ENCODE measurements around the gene RSAD1. TPM values are rescaled to one million over a fixed set of nuclear protein-coding genes. Genes with fewer than 3 reads are reported as not detected.

RSAD1 gene
- polyA plus RNA-seq, 3 donors: 20.6 to 40.0 (median 21.2) TPM

- Histone ChIP-seq H3K79me2 (ENCODE audit: insufficient read depth, low read length) (no peaks in the 10 kb centered on the region), H3K9ac (ENCODE audit: insufficient read depth, low read length, poor library complexity, severe bottlenecking) (peak within 1 kb of the TSS; percentile 61), H4K20me1 (ENCODE audit: insufficient read depth, low read length) (no peaks in the 10 kb centered on the region), H3K27me3 (ENCODE audit: control insufficient read depth in 2 of 2, insufficient read depth in 2 of 2, low read length in 2 of 2) (no peaks in the 10 kb centered on the region), H2AFZ (ENCODE audit: insufficient read depth, low read depth, low read length, poor library complexity, severe bottlenecking) (peak within 1 kb of the TSS; percentile 93), H3K27ac (ENCODE audit: low read depth in 1 of 2, low read length in 2 of 2) (peak within 1 kb of the TSS in 1 of 2 donors; percentile 26), H3K4me3 (replicated peaks in 1 of 3; ENCODE audit: low read depth in 2 of 3, low read length in 3 of 3) (peak within 1 kb of the TSS; percentile 39 to 81 (median 57)), H3K9me3 (replicated peaks in 1 of 2; ENCODE audit: control insufficient read depth in 1 of 2, insufficient read depth in 1 of 2, low read length in 2 of 2) (no peaks in the 10 kb centered on the region), H3K36me3 (replicated peaks in 1 of 2; ENCODE audit: control insufficient read depth in 1 of 2, insufficient read depth in 2 of 2, low read length in 2 of 2) (no peaks in the 10 kb centered on the region), H3K4me2 (replicated peaks; ENCODE audit: extremely low read depth, low read length, poor library complexity, severe bottlenecking) (peak within 1 kb of the TSS; percentile 84), H3K4me1 (ENCODE audit: control insufficient read depth in 1 of 2, insufficient read depth in 2 of 2, low read length in 2 of 2) (peaks cover 17 to 29% of the 10 kb centered on the region in 2 donors)
- peak within 1 kb of the TSS; percentile 84 to 91 for H3K4me3 Mint-ChIP-seq
- peaks cover 4 to 8% (median 7%) of the 10 kb centered on the region in 3 donors for H3K27me3 Mint-ChIP-seq (ENCODE audit: low read depth in 3 of 3)
- peaks cover 42% of the 10 kb centered on the region for H3K4me1 Mint-ChIP-seq
- H3K9me3 Mint-ChIP-seq: peaks cover 0 to 2% (median 0%) of the 10 kb centered on the region in 7 donors
- TF ChIP-seq CTCF (IDR thresholded peaks at IDR 0.05): no peak
- 8% methylated on average over 55 of the region's 66 CpGs for WGBS (ENCODE audit: insufficient coverage)
- intact Hi-C loops (cut with micrococcal nuclease): no loop called here
- H3K36me3 Mint-ChIP-seq: no peaks in the 10 kb centered on the region
- peak; percentile 70 to 75 (median 75) for DNase-seq
- peak within 1 kb of the TSS; percentile 69 to 88 (median 78) for H3K27ac Mint-ChIP-seq
Observed at GRCh38 chr17:50507871-50508572, 29.4 kb downstream of the RSAD1 start, which contains the start of gene MYCBPAP. Gene MYCBPAP, plus strand, starts transcription at chr17:50508439. Its CDS starts 236 bp downstream, at chr17:50508675.

GRCh38 chr17:50508573-50509460 is 30.2 kb downstream of the RSAD1 start:
- H2AFZ ChIP-seq (ENCODE audit: insufficient read depth, low read depth, low read length, poor library complexity, severe bottlenecking): peak overlapping the region; percentile 93
- H3K4me1 ChIP-seq (ENCODE audit: control insufficient read depth in 1 of 2, insufficient read depth in 2 of 2, low read length in 2 of 2): peaks cover 17 to 26% of the 10 kb centered on the region in 2 donors
- 24% methylated on average over 26 of the region's 32 CpGs for WGBS (ENCODE audit: insufficient coverage)
- no peak overlapping the region for H3K27ac ChIP-seq (ENCODE audit: low read depth in 1 of 2, low read length in 2 of 2)
- Mint-ChIP-seq H3K27ac (peak overlapping the region; percentile 64 to 82 (median 68)), H3K36me3 (no peaks in the 10 kb centered on the region), H3K4me1 (peaks cover 37% of the 10 kb centered on the region), H3K4me3 (peak overlapping the region; percentile 84 to 91), H3K27me3 (ENCODE audit: low read depth in 3 of 3) (peaks cover 4 to 10% (median 6%) of the 10 kb centered on the region in 3 donors), H3K9me3 (peaks cover 0 to 2% (median 0%) of the 10 kb centered on the region in 7 donors)
- DNase-seq: no peak
- peak overlapping the region; percentile 84 for H3K4me2 ChIP-seq (replicated peaks; ENCODE audit: extremely low read depth, low read length, poor library complexity, severe bottlenecking)
- TF ChIP-seq CTCF (IDR thresholded peaks at IDR 0.05): no peak
- intact Hi-C loops (cut with micrococcal nuclease): no loop called here
- H3K36me3 ChIP-seq (replicated peaks in 1 of 2; ENCODE audit: control insufficient read depth in 1 of 2, insufficient read depth in 2 of 2, low read length in 2 of 2): no peaks in the 10 kb centered on the region
- no peaks in the 10 kb centered on the region for H3K27me3 ChIP-seq (ENCODE audit: control insufficient read depth in 2 of 2, insufficient read depth in 2 of 2, low read length in 2 of 2)
- no peaks in the 10 kb centered on the region for H3K79me2 ChIP-seq (ENCODE audit: insufficient read depth, low read length)
- peak overlapping the region; percentile 61 for H3K9ac ChIP-seq (ENCODE audit: insufficient read depth, low read length, poor library complexity, severe bottlenecking)
- no peaks in the 10 kb centered on the region for H3K9me3 ChIP-seq (replicated peaks in 1 of 2; ENCODE audit: control insufficient read depth in 1 of 2, insufficient read depth in 1 of 2, low read length in 2 of 2)
- peak overlapping the region; percentile 39 to 81 (median 57) for H3K4me3 ChIP-seq (replicated peaks in 1 of 3; ENCODE audit: low read depth in 2 of 3, low read length in 3 of 3)
- no peaks in the 10 kb centered on the region for H4K20me1 ChIP-seq (ENCODE audit: insufficient read depth, low read length)

All from CD14-positive monocyte (primary cell).